ENCODE measurements around the gene ZNFX1. TPM values are rescaled to one million over a fixed set of nuclear protein-coding genes. Genes with fewer than 3 reads are reported as not detected.
"Not testable (repeated sequence)": the region's sequence is repeated elsewhere in the genome, so short reads cannot be mapped to it uniquely, and the experiment has no call there.

Gene ZNFX1
- total RNA-seq, 1 experiment from 2014 or later: 42.3 TPM

DNA sequence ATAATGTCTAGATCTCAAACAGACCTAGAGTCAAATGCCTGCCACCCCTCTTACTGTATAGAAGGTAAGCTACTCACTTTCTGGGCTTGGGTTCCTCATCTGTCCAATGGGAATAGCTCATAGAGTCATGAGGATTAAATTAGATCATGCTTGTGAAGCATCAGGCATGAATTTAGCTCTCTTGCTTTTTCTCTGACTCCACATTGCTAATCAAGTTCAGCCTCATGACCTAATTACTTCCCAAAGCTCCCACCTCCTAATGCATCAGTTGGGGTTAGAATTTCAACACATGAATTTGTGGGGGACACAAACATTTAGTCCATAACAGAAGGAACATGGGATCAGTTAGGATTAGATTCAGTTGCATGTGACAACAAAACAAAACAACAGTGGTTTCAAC is 63.3 kb downstream of the ZNFX1 start:
- no peak for DNase-seq (ENCODE audit: low read depth)

DNA sequence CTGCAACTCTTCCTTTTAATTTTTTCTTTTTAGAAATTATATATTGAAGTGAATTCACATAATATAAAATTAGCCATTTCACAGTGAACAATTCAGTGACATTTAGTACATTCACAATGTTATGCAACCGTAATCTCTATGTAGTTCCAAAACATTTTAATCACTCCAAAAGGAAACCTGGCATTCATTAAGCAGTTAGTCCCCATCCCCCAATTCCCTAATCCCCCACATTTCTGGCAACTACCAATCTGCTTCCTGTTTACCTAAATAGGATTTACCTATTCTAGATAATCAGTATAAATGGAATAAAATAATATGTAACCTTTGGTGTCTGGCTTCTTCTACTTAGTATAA is 67.1 kb downstream of the ZNFX1 start:
- DNase-seq (ENCODE audit: low read depth): no peak

DNA sequence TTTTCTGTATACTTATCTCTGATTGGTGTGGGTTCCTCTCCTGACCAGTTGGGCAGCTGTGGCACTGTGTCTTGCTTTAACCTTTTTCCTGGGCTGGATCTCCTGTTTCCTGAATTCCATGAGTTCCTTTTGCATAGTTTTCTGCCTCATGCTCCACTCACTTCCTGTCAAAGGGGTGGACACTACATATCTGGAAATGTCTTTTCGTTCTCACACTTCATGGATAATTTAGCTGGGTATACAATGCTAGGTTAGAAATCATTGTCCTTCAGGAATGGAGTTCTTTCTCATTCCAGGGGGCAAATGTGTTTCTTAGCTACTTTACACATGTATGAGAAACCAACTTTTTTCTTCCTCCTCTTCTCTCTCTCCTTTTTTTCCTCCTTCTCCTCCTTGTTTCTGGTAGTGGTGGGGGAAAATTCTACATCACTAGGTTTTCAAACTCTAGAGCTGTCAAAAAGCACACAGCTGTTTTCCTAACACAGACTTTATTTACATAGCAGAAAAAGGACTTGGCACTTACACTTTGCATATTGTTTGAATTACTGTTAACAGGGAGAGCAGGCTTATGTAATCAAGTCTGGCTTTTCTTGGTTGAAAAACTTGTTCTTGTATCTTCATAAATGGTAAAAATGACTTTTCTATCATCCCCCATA is 67.6 kb downstream of the ZNFX1 start:
- no peak for DNase-seq (ENCODE audit: low read depth)

DNA sequence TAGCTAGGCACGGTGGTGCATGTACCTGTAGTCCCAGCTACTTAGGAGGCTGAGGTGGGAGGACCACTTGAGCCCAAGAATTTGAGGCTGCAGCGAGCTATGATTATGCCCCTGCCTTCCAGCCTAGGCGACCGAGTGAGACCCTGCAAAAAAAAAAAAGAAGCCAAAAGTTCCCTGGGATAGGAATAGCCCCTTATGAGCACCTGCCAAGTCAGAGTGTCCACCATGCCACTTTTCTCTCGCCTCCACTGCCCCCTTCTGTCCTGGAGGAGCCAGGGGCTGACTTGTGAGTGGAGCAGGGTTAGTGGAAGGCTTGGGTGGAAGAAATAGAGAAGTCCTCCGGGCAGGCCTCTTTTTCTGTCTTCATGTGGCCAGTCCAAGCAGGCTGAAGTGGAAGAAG is 70.8 kb downstream of the ZNFX1 start:
- no peak for DNase-seq (ENCODE audit: low read depth)

DNA sequence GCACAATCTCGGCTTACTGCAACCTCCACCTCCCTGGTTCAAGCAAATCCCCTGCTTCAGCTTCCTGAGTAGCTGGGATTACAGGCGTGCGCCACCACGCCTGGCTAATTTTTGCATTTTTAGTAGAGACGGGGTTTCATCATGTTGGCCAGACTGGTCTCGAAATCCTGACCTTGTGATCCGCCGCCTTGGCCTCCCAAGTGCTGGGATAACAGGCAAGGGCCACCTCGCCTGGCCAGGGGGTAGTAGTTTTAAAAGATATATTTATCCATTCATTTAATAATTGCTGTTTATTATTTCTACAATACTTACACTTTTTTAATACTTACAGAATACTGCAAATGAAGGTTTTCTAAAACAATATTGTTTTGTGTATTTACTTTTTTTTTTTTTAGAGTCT is 74.1 kb downstream of the ZNFX1 start:
- no peak for DNase-seq (ENCODE audit: low read depth)

DNA sequence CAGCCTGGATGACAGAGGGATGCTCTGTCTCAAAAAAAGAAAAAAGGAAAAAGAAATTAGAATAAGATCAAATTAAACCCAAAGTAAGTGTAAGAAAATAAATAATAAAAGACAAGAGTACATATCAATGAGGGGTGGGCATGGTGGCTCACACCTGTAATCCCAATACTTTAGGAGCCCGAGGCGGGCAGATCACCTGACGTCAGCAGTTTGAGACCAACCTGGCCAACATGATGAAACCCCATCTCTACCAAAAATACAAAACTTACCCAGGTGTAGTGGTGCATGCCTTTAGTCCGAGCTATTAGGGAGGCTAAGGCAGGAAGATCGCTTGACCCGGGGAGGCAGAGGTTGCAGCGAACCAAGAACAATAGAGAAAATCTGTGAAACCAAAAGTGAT is 74.8 kb downstream of the ZNFX1 start:
- DNase-seq (ENCODE audit: low read depth): no peak

DNA sequence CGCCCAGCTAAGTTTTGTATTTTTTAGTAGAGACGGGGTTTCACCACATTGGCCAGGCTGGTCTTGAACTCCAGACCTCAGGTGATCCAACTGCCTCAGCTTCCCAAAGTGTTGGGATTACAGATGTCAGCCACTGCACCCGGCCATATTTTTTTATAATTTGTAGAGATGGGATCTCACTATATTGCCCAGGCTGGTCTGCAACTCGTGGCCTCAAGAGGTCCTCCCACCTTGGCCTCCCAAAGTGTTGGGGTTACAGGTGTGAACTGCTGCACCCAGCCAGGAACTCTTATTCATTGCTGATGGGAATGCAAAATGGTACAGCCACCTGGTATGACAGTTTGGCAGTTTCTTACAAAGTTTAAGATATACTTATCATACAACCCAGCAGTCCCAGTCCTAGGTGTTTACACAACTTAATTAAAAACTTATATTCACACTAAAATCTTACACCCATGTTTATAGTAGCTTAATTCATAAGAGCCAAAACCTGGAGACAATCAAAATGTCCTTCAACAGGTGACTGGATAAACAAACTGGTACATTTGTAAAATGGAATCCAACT is 78.0 kb downstream of the ZNFX1 start:
- no peak for DNase-seq (ENCODE audit: low read depth)

DNA sequence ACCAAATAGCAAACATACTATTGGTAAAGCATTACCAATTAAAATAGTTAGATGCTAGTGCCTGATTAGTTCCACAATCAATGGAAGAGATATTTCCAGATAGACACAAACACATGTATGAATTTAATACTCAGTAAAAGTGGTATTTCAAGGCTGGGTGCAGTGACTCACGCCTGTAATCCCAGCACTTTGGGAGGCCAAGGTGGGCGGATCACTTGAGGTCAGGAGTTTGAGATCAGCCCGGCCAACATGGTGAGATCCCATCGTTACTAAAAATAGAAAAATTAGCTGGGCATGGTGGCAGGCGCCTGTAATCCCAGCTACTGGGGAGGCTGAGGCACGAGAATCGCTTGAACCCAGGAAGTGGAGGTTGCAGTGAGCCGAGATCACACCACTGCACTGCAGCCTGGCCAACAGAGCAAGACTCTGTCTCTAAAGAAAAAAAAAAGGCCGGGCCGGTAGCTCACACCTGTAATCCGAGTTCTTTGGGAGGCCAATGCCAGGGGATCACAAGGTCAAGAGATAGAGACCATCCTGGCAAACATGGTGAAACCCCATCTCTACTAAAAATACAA is 84.8 kb downstream of the ZNFX1 start:
- DNase-seq (ENCODE audit: low read depth): not testable (repeated sequence)

Other genes starting within 250 kb of the ZNFX1 start
- gene CSE1L, start 231.7 kb downstream of the ZNFX1 start, total RNA-seq (2014; rRNA removed; shearing (Covaris generic)): 248 and 336 TPM in 2 replicates
- gene STAU1, start 89.7 kb downstream of the ZNFX1 start, total RNA-seq (2014; rRNA removed; shearing (Covaris generic)): 62.3 and 66.9 TPM in 2 replicates
- 49.8 and 66.3 TPM in 2 replicates for gene DDX27, start 58.6 kb downstream of the ZNFX1 start, total RNA-seq (2014; rRNA removed; shearing (Covaris generic))
- gene KCNB1, start 204.6 kb upstream of the ZNFX1 start, total RNA-seq (2014; rRNA removed; shearing (Covaris generic)): not detected in 2 replicates